Fibroblast of lung (primary cell): ENCODE measurements around the gene CDH10.

Source experiments
- EZH2 ChIP-seq: IDR thresholded peaks from 2 replicates; pipeline ENCODE4 v1.5.1; 2012; ENCODE audit warnings: low read length, control low read depth, mild to moderate bottlenecking; ENCODE audit errors: missing control alignments
- TF ChIP-seq, protein P1 (sequence below), 2 donors: IDR thresholded peaks in 1 of 2; conservative IDR thresholded peaks in 1 of 2; 1 replicate in 1 of 2; 2 replicates in 1 of 2; pipeline ENCODE4 v1.5.1; 2011 to 2012; ENCODE audit warnings: low read length in 2 of 2, control low read depth in 1 of 2, inconsistent platforms in 1 of 2, low read depth in 1 of 2, mild to moderate bottlenecking in 1 of 2

DNA sequence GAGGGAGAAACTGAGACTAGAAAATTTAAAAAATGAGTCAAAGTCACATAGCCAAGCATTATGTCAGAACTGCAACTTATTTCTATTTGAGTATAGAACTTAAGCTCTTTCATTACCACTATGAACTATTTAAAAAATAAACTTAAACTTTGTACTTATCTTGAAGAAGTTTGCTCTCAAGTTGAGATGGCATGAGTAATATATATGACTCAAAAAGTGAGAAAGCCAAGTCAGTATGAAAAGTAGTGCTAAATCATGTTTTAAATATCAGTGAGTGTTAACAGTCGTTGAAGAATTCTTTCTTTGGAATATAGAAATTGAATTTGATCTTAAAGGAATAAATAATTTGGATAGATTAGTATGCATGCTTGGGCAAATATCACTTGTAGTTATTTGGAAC is 36.3 kb upstream of the CDH10 start:
- TF ChIP-seq, protein P1, sequence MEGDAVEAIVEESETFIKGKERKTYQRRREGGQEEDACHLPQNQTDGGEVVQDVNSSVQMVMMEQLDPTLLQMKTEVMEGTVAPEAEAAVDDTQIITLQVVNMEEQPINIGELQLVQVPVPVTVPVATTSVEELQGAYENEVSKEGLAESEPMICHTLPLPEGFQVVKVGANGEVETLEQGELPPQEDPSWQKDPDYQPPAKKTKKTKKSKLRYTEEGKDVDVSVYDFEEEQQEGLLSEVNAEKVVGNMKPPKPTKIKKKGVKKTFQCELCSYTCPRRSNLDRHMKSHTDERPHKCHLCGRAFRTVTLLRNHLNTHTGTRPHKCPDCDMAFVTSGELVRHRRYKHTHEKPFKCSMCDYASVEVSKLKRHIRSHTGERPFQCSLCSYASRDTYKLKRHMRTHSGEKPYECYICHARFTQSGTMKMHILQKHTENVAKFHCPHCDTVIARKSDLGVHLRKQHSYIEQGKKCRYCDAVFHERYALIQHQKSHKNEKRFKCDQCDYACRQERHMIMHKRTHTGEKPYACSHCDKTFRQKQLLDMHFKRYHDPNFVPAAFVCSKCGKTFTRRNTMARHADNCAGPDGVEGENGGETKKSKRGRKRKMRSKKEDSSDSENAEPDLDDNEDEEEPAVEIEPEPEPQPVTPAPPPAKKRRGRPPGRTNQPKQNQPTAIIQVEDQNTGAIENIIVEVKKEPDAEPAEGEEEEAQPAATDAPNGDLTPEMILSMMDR (conservative IDR thresholded peaks at IDR 0.05 in 1 of 2, IDR thresholded peaks at IDR 0.05 in 1 of 2; ENCODE audit: low read depth in 1 of 2, low read length in 2 of 2): no peak
- no peak for TF ChIP-seq EZH2
